Measurements from ENCODE around the gene G0S2.

G0S2 gene

DNA sequence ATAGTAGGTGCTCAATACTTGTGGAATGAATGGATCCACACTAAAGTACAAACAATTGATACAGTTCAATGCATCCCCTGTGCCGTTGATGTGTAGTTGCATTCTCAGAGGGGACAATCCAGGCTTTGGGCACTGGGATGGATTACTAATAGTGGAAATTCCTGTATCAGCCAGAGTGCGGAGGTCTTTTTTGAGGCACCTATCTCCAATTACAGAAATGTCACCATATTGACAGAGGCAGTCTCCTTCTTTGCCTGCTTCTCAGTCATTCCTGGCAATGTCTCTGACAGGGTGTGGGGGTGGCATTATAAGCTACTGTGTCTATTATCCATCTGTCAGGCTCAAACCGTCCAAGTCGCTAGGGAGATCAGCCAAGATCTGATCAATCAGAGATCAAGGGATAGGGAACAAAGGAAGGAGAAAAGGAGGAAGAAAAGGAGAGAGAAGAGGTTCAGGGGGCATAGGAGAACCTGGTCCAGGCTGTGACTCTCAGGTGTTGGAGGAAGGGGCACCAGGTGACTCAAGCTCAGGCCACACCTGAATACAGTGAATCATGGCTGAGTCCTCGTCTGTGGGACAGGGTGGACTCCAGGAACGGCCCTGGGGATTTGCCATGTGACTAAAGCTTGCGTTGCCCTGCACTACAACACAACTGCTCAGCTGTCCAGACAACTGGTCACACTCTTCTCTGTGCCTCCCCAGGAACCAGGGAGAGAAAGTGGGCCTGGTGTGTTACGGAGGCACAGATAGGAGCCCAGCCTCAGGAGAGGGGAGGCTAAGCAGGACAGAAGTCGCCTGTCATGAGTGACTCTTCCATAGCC lies 19.6 kb upstream of the G0S2 start:
- no peak for TF ChIP-seq CTCF (IDR thresholded peaks at IDR 0.05; ENCODE audit: low read depth, low read length)
- no peak overlapping the region for H3K4me3 ChIP-seq (ENCODE audit: low read depth, low read length)

DNA sequence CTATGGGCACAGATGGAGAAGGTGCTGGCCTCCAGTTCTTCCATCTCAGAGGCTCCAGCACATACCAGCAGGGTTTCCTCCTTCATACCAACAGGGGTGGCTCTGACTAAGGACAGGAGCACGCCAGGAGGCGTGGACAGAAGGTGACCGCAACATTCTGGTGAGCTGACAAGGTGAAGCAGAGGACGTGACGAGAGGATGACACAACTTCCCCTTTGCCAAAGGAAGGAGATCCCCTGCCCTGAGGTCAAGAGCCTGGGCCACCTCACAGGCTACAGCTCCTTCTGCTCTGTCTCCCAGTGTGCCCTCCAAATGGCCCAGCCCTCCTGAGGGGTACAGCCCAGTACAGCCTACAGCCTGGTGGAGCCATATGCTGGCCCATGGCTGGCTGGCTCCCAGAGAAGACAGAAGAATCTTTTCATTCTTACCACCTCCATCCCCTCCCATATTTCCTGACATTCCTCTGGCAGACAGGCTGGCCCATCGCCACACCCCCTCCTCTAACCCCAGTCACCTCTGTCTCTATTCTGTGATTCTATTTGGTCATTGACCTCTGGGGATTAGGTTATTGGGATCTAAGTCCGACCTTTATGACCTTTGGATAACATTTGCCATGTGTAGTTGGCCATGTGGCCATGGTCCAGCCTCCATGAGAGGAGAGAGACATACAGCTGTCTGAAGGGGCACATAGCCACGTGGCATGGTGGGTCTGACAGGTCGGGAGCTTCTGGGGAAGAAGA lies 17.9 kb upstream of the G0S2 start:
- TF ChIP-seq CTCF (IDR thresholded peaks at IDR 0.05; ENCODE audit: low read depth, low read length) = no peak

GRCh38 chr1:209657918-209658317 lies 17.3 kb upstream of the G0S2 start:
- TF ChIP-seq CTCF (IDR thresholded peaks at IDR 0.05; ENCODE audit: low read depth, low read length) = no peak
- no peak overlapping the region for H3K4me3 ChIP-seq (ENCODE audit: low read depth, low read length)

More for the DNA sequence above, 17.9 kb upstream of the G0S2 start:
- no peak overlapping the region for H3K4me3 ChIP-seq (ENCODE audit: low read depth, low read length)

DNA sequence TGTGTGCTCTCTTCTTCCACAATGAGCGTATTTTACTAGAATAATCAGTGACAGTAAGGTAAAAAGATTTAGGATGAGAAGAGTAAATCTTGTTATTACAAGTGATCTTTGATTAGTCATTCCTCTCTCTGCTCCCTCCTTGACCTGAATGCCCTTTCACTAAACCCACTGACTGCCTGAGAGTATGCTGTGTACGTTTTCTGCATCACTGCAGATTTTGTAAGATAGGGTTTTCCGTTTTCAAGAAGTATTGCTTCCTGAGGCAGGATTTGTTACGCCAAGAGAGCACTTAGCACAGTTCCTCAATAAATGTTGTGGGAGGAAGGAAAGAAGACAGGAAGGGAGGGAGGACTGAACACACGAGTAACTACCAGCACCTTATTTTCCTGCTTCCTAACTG lies 15.3 kb upstream of the G0S2 start:
- TF ChIP-seq CTCF (IDR thresholded peaks at IDR 0.05; ENCODE audit: low read depth, low read length) = no peak
- H3K4me3 ChIP-seq (ENCODE audit: low read depth, low read length) = no peak overlapping the region

DNA sequence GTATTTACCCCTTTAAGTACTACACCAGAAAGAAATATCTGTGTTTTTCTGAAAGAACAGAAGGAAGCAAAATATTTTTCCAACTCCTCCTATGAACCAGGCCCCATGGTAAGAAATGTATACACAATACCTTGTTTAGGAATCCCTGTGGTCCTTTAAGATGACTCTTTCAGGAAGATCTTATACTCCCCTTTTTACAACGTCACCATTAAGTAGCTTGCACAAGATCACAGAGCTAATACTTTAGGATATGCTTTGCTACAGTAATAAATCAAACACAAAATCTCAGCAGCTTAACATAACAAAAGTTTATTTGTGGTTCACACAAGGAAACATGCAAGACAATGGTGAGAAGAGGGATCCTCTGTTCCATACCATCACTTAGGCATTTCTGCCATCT lies 14.1 kb upstream of the G0S2 start:
- no peak for TF ChIP-seq CTCF (IDR thresholded peaks at IDR 0.05; ENCODE audit: low read depth, low read length)
- H3K4me3 ChIP-seq (ENCODE audit: low read depth, low read length) = no peak overlapping the region

- H3K4me3 ChIP-seq (ENCODE audit: low read depth, low read length) = no peak overlapping the region
- no peak for TF ChIP-seq CTCF (IDR thresholded peaks at IDR 0.05; ENCODE audit: low read depth, low read length)
Measured at GRCh38 chr1:209662879-209663327, 12.3 kb upstream of the G0S2 start.

GRCh38 chr1:209667103-209667502 lies 8.1 kb upstream of the G0S2 start:
- TF ChIP-seq CTCF (IDR thresholded peaks at IDR 0.05; ENCODE audit: low read depth, low read length) = no peak
- H3K4me3 ChIP-seq (ENCODE audit: low read depth, low read length) = no peak overlapping the region
